ENCODE results near the gene EYA2. TPM values are rescaled to one million over a fixed set of nuclear protein-coding genes. Genes with fewer than 3 reads are reported as not detected.

EYA2 gene
- total and polyA plus RNA-seq, 2 of the 4 experiments (the other 2 are of a cell fraction), result 2.3 to 5.4 TPM

DNA sequence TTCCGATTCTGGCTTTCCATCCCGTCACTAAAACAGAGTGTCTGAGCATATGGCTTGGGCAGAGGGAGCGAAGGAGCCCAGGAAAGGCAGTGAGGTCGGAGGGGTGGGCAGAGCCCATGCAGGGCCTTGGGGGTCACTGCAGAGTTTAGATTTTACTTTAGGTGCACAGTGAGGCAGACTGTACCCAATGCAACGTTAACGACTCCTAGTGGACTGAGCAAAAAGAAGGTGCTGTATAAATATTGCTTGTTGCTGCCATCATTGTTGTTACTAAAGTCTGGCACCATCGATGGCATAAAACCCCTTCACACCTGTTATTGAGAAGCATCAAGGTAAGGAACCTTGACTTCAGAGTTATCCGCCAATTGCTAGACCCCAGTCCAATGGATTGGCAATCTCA, 119.0 kb downstream of the EYA2 start:
- H4K8ac ChIP-seq (ENCODE audit: low read depth in 2 of 2, low read length in 2 of 2), result no peak overlapping the region
- H4K91ac ChIP-seq (ENCODE audit: insufficient read depth, low read depth, low read length), result no peak overlapping the region
- H4K5ac ChIP-seq (ENCODE audit: low read depth, low read length), result no peak overlapping the region
- H3K9me1 ChIP-seq (ENCODE audit: insufficient read depth, low read length), result peaks cover 2% of the 10 kb centered on the region
- no peak overlapping the region for H3K27ac ChIP-seq (ENCODE audit: insufficient read depth, low read length)
- in situ Hi-C loops (cut with MboI; ENCODE audit: low sequenced_read_pairs), result loop anchor here (25.0 kb wide), 1 partner anchor 251 kb away; no protein-coding TSS in a partner anchor
- no peak overlapping the region for H2AK5ac ChIP-seq (ENCODE audit: low read depth, low read length)
- H3K9me3 ChIP-seq (ENCODE audit: control insufficient read depth, insufficient read depth, low read length), result no peaks in the 10 kb centered on the region
- H3K4me3 ChIP-seq (ENCODE audit: insufficient read depth, low read depth, low read length), result no peak overlapping the region
- H3K36me3 ChIP-seq (ENCODE audit: control insufficient read depth, insufficient read depth, low read length), result no peaks in the 10 kb centered on the region
- no peak overlapping the region for H2BK15ac ChIP-seq (ENCODE audit: low read depth, low read length)
- no peak overlapping the region for H2BK5ac ChIP-seq (ENCODE audit: low read depth, low read length, poor library complexity, severe bottlenecking)
- H2BK20ac ChIP-seq (ENCODE audit: low read depth, low read length), result no peak overlapping the region
- DNase-seq (no peak), ATAC-seq (ENCODE audit: low read depth) (no peak)
- no peaks in the 10 kb centered on the region for H3K27me3 ChIP-seq (ENCODE audit: control insufficient read depth, insufficient read depth, low read length)
- intact Hi-C loops (cut with micrococcal nuclease), result no loop called here
- peaks cover under 1% of the 10 kb centered on the region; the same call in 1 of the 2 replicates for H3K4me1 ChIP-seq (ENCODE audit: control insufficient read depth, insufficient read depth, low read length)
- H2AK9ac ChIP-seq (replicated peaks; ENCODE audit: low read depth, low read length, poor library complexity), result no peak overlapping the region
- H3K79me1 ChIP-seq (ENCODE audit: low read depth in 1 of 2, low read length in 2 of 2), result no peaks in the 10 kb centered on the region
- TF ChIP-seq SMC3 (IDR thresholded peaks at IDR 0.05; ENCODE audit: low read depth, low read length) (no peak), RAD21 (IDR thresholded peaks at IDR 0.05; ENCODE audit: low read length) (no peak), NFE2L2 (IDR thresholded peaks at IDR 0.05; ENCODE audit: low read depth, low read length) (no peak), FOS (IDR thresholded peaks at IDR 0.05; ENCODE audit: low read depth, low read length) (no peak), MAZ (IDR thresholded peaks at IDR 0.05; ENCODE audit: borderline replicate concordance, low read depth, low read length) (no peak), RFX5 (IDR thresholded peaks at IDR 0.05; ENCODE audit: low read depth, low read length) (no peak), CHD1 (IDR thresholded peaks at IDR 0.05; ENCODE audit: low read depth, low read length) (no peak), CEBPB (IDR thresholded peaks at IDR 0.05; ENCODE audit: low read depth, low read length) (no peak), USF2 (IDR thresholded peaks at IDR 0.05; ENCODE audit: low read depth, low read length) (no peak), BHLHE40 (IDR thresholded peaks at IDR 0.05; ENCODE audit: low read depth, low read length) (no peak)
- TF ChIP-seq, protein P1, sequence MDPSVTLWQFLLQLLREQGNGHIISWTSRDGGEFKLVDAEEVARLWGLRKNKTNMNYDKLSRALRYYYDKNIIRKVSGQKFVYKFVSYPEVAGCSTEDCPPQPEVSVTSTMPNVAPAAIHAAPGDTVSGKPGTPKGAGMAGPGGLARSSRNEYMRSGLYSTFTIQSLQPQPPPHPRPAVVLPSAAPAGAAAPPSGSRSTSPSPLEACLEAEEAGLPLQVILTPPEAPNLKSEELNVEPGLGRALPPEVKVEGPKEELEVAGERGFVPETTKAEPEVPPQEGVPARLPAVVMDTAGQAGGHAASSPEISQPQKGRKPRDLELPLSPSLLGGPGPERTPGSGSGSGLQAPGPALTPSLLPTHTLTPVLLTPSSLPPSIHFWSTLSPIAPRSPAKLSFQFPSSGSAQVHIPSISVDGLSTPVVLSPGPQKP (IDR thresholded peaks at IDR 0.05; ENCODE audit: borderline replicate concordance, low read depth, low read length), result no peak
- TF ChIP-seq, protein P2, sequence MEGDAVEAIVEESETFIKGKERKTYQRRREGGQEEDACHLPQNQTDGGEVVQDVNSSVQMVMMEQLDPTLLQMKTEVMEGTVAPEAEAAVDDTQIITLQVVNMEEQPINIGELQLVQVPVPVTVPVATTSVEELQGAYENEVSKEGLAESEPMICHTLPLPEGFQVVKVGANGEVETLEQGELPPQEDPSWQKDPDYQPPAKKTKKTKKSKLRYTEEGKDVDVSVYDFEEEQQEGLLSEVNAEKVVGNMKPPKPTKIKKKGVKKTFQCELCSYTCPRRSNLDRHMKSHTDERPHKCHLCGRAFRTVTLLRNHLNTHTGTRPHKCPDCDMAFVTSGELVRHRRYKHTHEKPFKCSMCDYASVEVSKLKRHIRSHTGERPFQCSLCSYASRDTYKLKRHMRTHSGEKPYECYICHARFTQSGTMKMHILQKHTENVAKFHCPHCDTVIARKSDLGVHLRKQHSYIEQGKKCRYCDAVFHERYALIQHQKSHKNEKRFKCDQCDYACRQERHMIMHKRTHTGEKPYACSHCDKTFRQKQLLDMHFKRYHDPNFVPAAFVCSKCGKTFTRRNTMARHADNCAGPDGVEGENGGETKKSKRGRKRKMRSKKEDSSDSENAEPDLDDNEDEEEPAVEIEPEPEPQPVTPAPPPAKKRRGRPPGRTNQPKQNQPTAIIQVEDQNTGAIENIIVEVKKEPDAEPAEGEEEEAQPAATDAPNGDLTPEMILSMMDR (conservative IDR thresholded peaks at IDR 0.05; ENCODE audit: low read depth, low read length), result no peak
- no peak overlapping the region for H3K9ac ChIP-seq (ENCODE audit: low read depth, low read length)
- no peak overlapping the region for H2AFZ ChIP-seq (replicated peaks; ENCODE audit: low read length, poor library complexity)
- POLR2A ChIA-PET (ENCODE audit: unreplicated experiment), result no interaction called here
- BruUV-seq (replicated peaks), result no TSS peak
- no peaks in the 10 kb centered on the region for H4K20me1 ChIP-seq (ENCODE audit: insufficient read depth, low read length)
- dilution Hi-C loops (cut with HindIII; ENCODE audit: low sequenced_read_pairs, unreplicated experiment), result no loop called here
- no peak overlapping the region for H2BK120ac ChIP-seq (ENCODE audit: low read depth, low read length)
- H3K14ac ChIP-seq (replicated peaks; ENCODE audit: low read depth, low read length), result no peak overlapping the region
- H3K4ac ChIP-seq (ENCODE audit: low read depth, low read length), result no peak overlapping the region
- no peak overlapping the region for H3K4me2 ChIP-seq (ENCODE audit: low read depth, low read length)
- CTCF ChIA-PET, result no interaction called here
- 80% methylated on average over 4 of the region's 8 CpGs; no CpG with 5 or more reads in 1 of the 2 experiments for WGBS, 2 experiments (ENCODE audit: extremely low coverage in 2 of 2, insufficient read length in 1 of 2)
- no peak overlapping the region for H3K56ac ChIP-seq (ENCODE audit: extremely low read depth, insufficient read depth, low read length)
- no peak overlapping the region for H3K18ac ChIP-seq (ENCODE audit: low read depth, low read length)
- no peak overlapping the region for H3K23ac ChIP-seq (ENCODE audit: low read depth, low read length)

All from IMR-90 (cell line).